Endothelial cell of hepatic sinusoid (primary cell): ENCODE measurements around the gene FBXW12.

ENCODE experiments used
- in situ Hi-C: cut with HindIII; loops from 2 replicates; pipeline ENCODE4 v1.10.0; 2017; ENCODE audit warnings: low sequenced_read_pairs

FBXW12 gene

GRCh38 chr3:48406443-48407431 is 34.7 kb downstream of the FBXW12 start:
- in situ Hi-C loops, result no loop called here

DNA sequence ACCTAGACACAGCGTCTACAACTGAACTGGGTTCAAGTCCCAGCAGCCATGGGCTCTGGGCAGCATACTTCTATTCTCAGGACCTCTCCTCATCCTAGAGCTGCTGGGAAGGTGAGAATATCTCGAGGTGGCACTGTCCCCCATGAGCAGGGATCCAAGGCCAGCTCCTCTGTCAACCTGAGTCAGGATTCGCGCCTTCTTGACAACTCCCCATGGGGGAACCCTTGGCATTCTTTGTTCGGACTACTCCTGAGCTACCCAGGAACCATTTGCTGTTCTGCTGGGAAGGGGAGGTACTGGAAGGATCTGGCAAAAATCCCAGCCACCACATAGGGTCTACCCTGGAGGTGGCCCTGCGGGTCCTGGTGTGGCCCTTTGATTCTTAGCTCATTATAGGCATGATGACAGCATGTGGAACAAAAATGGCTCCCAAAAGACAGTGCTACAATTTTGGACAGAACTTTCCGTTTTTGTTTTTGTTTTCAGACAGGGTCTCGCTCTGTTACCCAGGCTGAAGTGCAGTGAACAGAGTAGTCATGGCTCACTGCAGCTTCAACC is 35.6 kb downstream of the FBXW12 start:
- in situ Hi-C loops, result no loop called here

- in situ Hi-C loops, result no loop called here
These were observed 36.8 kb downstream of the FBXW12 start for GRCh38 chr3:48408823-48409281.

- in situ Hi-C loops, result loop anchor here (5.0 to 10.0 kb wide), 2 partner anchors 67 to 135 kb away; no protein-coding TSS in a partner anchor
These were observed 37.5 kb downstream of the FBXW12 start for GRCh38 chr3:48409291-48410201.

GRCh38 chr3:48410205-48411040 is 38.4 kb downstream of the FBXW12 start:
- in situ Hi-C loops, result loop anchor here (5.0 to 10.0 kb wide), 2 partner anchors 68 to 136 kb away; no protein-coding TSS in a partner anchor

DNA sequence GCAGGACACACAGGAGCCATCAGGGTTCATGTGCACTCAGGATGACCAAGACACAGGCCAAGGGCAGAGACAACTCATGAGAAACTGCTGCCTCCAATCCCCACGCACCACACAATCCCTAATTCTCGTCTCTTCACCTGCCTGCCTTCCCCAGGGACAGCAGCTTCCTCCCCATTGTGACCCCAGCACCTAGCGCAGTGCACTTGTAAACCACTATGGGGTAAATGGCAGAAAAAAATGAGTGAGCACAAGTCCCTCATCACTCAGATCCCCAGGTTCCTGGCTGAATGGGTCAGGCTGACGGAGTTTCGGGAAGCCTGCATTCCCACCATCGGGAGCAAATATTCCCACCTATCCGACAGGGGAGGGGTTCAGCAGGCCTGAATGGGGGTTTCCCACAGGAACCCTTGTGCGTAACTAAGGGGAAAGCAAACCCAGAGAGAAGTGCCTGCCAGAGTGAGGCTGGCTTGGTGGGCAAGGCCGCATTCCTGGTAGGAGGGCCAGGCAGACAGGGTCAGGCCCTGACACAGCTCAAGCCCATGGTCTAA is 39.1 kb downstream of the FBXW12 start:
- in situ Hi-C loops, result loop anchor here (5.0 to 10.0 kb wide), 2 partner anchors 69 to 136 kb away; no protein-coding TSS in a partner anchor

- in situ Hi-C loops, result loop anchor here (5.0 to 10.0 kb wide), 2 partner anchors 69 to 137 kb away; no protein-coding TSS in a partner anchor
These were observed 39.8 kb downstream of the FBXW12 start for GRCh38 chr3:48411606-48412374.

DNA sequence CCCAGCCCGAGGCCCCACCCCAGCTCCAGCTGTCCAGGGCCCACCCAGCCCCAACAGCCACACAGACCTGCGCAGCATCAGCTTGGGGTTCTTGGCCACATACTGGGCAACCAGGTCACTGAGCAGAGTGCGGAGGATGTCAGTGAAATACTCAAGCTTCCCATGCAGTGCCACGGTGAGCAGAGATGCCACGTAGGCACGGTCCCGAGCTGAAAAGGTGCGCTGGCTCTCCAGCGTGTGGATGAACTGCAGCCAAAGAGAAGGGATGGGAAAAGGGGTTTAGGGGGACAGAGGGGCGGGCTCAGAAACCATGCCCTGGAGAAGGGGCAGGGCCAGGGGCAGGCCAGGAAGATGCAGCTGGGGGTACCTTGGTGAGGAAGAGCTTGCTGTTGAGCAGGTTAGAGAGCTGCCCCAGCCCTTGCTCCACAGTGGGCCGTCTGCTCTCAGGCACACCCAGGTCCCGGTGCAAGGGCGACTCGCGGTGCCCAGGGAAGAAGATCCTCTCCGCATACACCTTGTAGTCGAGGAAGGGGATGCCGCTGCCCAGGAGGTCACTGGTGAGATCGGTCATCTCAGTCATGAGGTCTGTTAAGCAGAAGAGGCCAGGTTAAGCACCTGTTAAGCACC is 40.5 kb downstream of the FBXW12 start:
- in situ Hi-C loops, result loop anchor here (5.0 to 10.0 kb wide), 2 partner anchors 70 to 138 kb away; no protein-coding TSS in a partner anchor

DNA sequence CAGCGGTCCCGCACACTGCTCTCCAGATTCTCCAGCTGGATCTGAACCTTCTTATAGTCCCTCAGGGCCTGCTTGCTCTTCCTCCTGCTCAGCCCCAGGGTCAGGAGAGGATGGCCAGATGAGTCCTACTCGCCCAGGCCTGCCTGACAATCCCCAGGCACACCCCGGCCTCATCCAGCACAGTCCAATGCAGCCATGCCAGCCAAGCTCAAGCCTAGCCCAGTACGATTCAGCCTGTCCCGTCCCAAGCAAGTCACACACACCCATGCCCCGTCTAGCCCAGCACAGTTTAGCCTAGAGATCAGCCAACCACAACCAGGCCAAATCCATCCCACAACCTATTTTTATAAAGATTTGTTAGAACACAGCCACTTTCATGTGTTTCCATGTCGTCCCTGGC is 41.1 kb downstream of the FBXW12 start:
- in situ Hi-C loops, result loop anchor here (5.0 to 10.0 kb wide), 2 partner anchors 71 to 138 kb away; no protein-coding TSS in a partner anchor

DNA sequence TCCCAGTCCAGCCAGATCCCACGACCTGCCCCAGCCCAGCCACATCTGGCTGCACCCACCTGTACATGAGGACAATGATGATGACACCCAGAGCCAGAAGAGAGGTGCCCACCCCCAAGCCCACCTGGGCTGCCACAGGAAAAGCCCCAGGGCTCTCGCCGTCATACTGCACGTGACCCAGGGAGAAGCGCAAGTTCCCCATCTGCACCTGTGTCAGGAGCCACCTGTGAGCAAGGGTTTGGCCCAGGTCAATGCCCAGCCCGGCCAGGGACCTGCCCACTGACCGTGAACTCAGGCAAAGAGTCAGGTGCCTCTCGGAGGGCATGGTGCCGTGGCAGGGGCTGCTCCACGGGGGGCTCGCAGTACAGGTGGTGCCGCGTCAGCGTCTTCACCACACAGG is 41.6 kb downstream of the FBXW12 start:
- in situ Hi-C loops, result loop anchor here (5.0 to 10.0 kb wide), 2 partner anchors 71 to 139 kb away; no protein-coding TSS in a partner anchor

DNA sequence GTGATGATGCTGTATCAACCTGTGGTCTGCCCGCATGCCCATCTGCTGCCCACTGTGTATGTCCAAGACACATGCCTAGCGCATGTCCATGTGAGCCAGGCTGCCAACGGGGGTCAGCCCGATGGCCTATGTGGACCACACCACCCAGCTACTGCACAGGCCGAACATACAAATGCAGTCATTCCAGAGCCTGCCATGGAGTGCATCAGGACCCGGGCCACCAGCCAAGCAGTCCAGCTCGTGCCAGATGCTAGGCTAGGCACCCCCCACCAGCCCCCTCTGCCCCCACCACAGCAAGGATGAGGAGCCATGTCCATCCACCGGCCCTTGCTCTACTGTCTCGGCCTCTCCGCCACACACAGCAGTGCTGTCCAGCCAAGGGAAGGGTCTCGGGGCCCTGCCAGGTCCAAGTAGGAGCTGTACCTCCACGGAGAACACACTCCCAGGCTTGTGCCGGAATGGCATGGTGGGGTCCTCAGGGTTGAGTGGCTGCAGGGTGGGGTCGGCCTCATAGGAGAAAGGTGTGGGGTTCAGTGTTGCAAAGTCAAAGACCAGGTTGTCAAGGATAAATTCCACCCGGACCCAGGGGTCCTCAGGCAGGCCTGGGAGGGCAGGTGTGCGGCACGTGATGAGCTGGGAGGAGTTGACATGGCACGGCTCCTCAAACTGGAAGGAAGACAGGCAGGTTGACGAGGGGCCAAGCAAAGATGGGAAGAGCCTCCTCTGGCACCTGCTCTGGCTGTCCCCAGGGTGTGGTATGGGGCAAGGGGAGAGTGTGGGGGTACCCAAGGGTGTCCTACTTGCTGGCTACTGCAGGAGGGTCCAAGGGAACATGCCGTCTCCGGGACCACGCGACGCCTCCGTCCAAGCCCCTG is 42.6 kb downstream of the FBXW12 start:
- in situ Hi-C loops, result loop anchor here (5.0 to 10.0 kb wide), 2 partner anchors 72 to 140 kb away; no protein-coding TSS in a partner anchor

- in situ Hi-C loops, result loop anchor here (10.0 kb wide), 1 partner anchor 141 kb away; no protein-coding TSS in a partner anchor
These were observed 43.4 kb downstream of the FBXW12 start for GRCh38 chr3:48415251-48415953.

DNA sequence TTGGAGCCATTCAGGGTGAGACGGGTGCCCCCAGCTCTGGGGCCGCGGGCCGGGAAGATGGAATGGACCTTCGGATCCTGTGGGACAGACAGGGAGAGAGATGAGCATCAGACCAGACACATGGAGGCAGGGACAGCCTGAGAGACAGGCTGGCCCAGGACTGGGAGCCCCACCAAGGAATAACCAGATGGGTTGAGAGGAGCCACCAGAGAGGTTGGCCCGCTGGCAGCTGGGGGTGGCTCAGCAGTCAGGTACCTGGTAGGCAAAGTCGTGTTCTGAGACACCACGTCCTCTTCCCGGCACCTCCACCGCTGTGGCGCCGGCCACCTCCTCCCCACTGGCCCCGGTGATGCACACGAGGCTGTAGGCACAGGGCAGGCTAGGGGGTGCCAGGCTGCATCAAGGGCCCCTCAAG is 44.1 kb downstream of the FBXW12 start:
- in situ Hi-C loops, result loop anchor here (10.0 kb wide), 1 partner anchor 141 kb away; no protein-coding TSS in a partner anchor

- in situ Hi-C loops, result loop anchor here (10.0 kb wide), 1 partner anchor 142 kb away; no protein-coding TSS in a partner anchor
These were observed 44.5 kb downstream of the FBXW12 start for GRCh38 chr3:48416546-48416945.

GRCh38 chr3:48417529-48418108 is 45.6 kb downstream of the FBXW12 start:
- in situ Hi-C loops, result loop anchor here (10.0 kb wide), 1 partner anchor 143 kb away; no protein-coding TSS in a partner anchor

GRCh38 chr3:48418140-48418539 is 46.1 kb downstream of the FBXW12 start:
- in situ Hi-C loops, result loop anchor here (10.0 kb wide), 1 partner anchor 143 kb away; no protein-coding TSS in a partner anchor
